ENCODE data around the gene MYO5B.

GRCh38 chr18:50182511-50182910 lies 12.4 kb downstream of the MYO5B start:
- TF ChIP-seq POLR2A (IDR thresholded peaks at IDR 0.05) (no peak), CTCF (IDR thresholded peaks at IDR 0.05) (no peak)
